ENCODE data around the gene ITGB6. TPM values are rescaled to one million over a fixed set of nuclear protein-coding genes. Genes with fewer than 3 reads are reported as not detected.

The ITGB6 gene
- total RNA-seq, 1 experiment from 2014 or later = not detected

GRCh38 chr2:160076241-160076640 lies 123.8 kb downstream of the ITGB6 start (continued):
- TF ChIP-seq ZBTB43 (CRISPR knock-in tag; IDR thresholded peaks at IDR 0.05) (no peak), ZNF425 (CRISPR knock-in tag; conservative IDR thresholded peaks at IDR 0.05) (no peak), TCF7 (CRISPR knock-in tag; IDR thresholded peaks at IDR 0.05; ENCODE audit: low read depth) (no peak), TP53 (CRISPR knock-in tag; IDR thresholded peaks at IDR 0.05) (no peak), ESRRA (CRISPR knock-in tag; IDR thresholded peaks at IDR 0.05; ENCODE audit: borderline replicate concordance) (no peak), MYBL2 (CRISPR knock-in tag; IDR thresholded peaks at IDR 0.05) (no peak)

- ChIA-PET POLR2A (no interaction called here), CTCF (no interaction called here)
- H3K4me3 Mint-ChIP-seq = no peak overlapping the region
- peaks cover 44% of the 10 kb centered on the region for H3K9me3 Mint-ChIP-seq
- DNase-seq (ENCODE audit: low spot score) (no peak), ATAC-seq (no peak)
- H3K27me3 Mint-ChIP-seq (ENCODE audit: low read depth) = no peaks in the 10 kb centered on the region
- no peaks in the 10 kb centered on the region for H3K4me1 Mint-ChIP-seq
- H3K36me3 Mint-ChIP-seq = peaks cover 28% of the 10 kb centered on the region
- TF ChIP-seq KAT7 (CRISPR knock-in tag; IDR thresholded peaks at IDR 0.05; ENCODE audit: borderline replicate concordance) (no peak), E2F5 (CRISPR knock-in tag; IDR thresholded peaks at IDR 0.05) (no peak), ZNF425 (CRISPR knock-in tag; conservative IDR thresholded peaks at IDR 0.05) (no peak), NFATC4 (CRISPR knock-in tag; IDR thresholded peaks at IDR 0.05) (no peak), CDX4 (CRISPR knock-in tag; IDR thresholded peaks at IDR 0.05; ENCODE audit: borderline replicate concordance) (no peak), RELA (CRISPR knock-in tag; IDR thresholded peaks at IDR 0.05; ENCODE audit: borderline replicate concordance) (no peak), MAX (CRISPR knock-in tag; IDR thresholded peaks at IDR 0.05) (no peak), FOXJ3 (CRISPR knock-in tag; IDR thresholded peaks at IDR 0.05; ENCODE audit: borderline replicate concordance) (no peak), ATF6 (CRISPR knock-in tag; IDR thresholded peaks at IDR 0.05) (no peak), GABPB1 (CRISPR knock-in tag; IDR thresholded peaks at IDR 0.05) (no peak), ZNF416 (CRISPR knock-in tag; IDR thresholded peaks at IDR 0.05) (no peak), FOXP1 (CRISPR knock-in tag; IDR thresholded peaks at IDR 0.05; ENCODE audit: borderline replicate concordance) (no peak), CREB1 (CRISPR knock-in tag; IDR thresholded peaks at IDR 0.05) (no peak), ZBTB21 (CRISPR knock-in tag; IDR thresholded peaks at IDR 0.05; ENCODE audit: borderline replicate concordance) (no peak), NFYB (CRISPR knock-in tag; conservative IDR thresholded peaks at IDR 0.05; ENCODE audit: low read depth) (no peak), ZNF121 (CRISPR knock-in tag; IDR thresholded peaks at IDR 0.05) (no peak), ZNF512 (CRISPR knock-in tag; IDR thresholded peaks at IDR 0.05; ENCODE audit: borderline replicate concordance) (no peak), PREB (CRISPR knock-in tag; IDR thresholded peaks at IDR 0.05; ENCODE audit: borderline replicate concordance) (no peak), IRF1 (CRISPR knock-in tag; IDR thresholded peaks at IDR 0.05) (no peak)
- no peak overlapping the region for H3K27ac Mint-ChIP-seq
These were observed 124.9 kb downstream of the ITGB6 start for GRCh38 chr2:160075171-160075570.

Measured in WTC11 (cell line).